Endothelial cell of umbilical vein (primary cell): ENCODE measurements around the gene PTPRD. TPM values are rescaled to one million over a fixed set of nuclear protein-coding genes. Genes with fewer than 3 reads are reported as not detected.

Experiments used
- BruUV-seq: library from RNA; stranded (reverse); fragments of 400-500 nt; replicated peaks from 2 replicates; lab custom pipeline; 2021; lab: Mats Ljungman, UMichigan
- CTCF ChIA-PET: fragments of 300-600, 350-600 bp; sonication (Branson Sonifier 250); formaldehyde crosslinking; loops from one replicate; lab custom pipeline; 2021; ENCODE audit warnings: antibody characterized with exemption, inconsistent platforms; lab: Charles Lee
- POLR2A ChIA-PET: fragments of 300-600, 350-600 bp; sonication (Branson Sonifier 250); formaldehyde crosslinking; loops from one replicate; lab custom pipeline; 2021; ENCODE audit warnings: antibody characterized with exemption, inconsistent platforms; lab: Charles Lee
- DNase-seq: peaks from one replicate; pipeline ENCODE4 v3.0.0-alpha.2; 2011; ENCODE audit warnings: low read depth, low spot score
- FAIRE-seq: peaks from 2 replicates; lab custom pipeline; 2011; peaks lifted over from hg19 to GRCh38; lab: Jason Lieb, UNC
- H2AFZ ChIP-seq: 2 replicates; pipeline ENCODE4 v1.6.0; 2012; ENCODE audit warnings: low read depth, low read length, control low read depth, inconsistent platforms
- H3K27ac ChIP-seq: 2 replicates; pipeline ENCODE4 v1.5.1; 2011; ENCODE audit warnings: low read depth, mild to moderate bottlenecking, control low read depth, low read length, moderate library complexity; ENCODE audit not compliant: insufficient read depth
- H3K27me3 ChIP-seq, 2 experiments: 2 replicates each; pipeline versions ENCODE4 v1.6.0 to v1.6.1; 2011; ENCODE audit warnings: low read length in 2 of 2, mixed read lengths in 1 of 2; ENCODE audit not compliant: control insufficient read depth in 2 of 2, insufficient read depth in 2 of 2
- H3K36me3 ChIP-seq, 2 experiments: 2 replicates in 1 of 2; 3 replicates in 1 of 2; pipeline ENCODE4 v1.5.1; 2011; ENCODE audit warnings: low read length in 2 of 2, mild to moderate bottlenecking in 1 of 2, moderate library complexity in 1 of 2; ENCODE audit not compliant: control insufficient read depth in 2 of 2, insufficient read depth in 2 of 2; ENCODE audit errors: extremely low read depth in 1 of 2
- H3K4me1 ChIP-seq: 3 replicates; pipeline ENCODE4 v1.5.1; 2011; ENCODE audit warnings: mild to moderate bottlenecking, low read length; ENCODE audit not compliant: control insufficient read depth, insufficient read depth; ENCODE audit errors: extremely low read depth
- H3K4me2 ChIP-seq: 2 replicates; pipeline ENCODE4 v1.6.1; 2011; ENCODE audit warnings: low read length, control low read depth, mixed read lengths; ENCODE audit not compliant: insufficient read depth
- H3K4me3 ChIP-seq, 3 experiments: fragments of 200-600 bp in 1 of 3; sonication (generic), shearing (Covaris generic) in 1 of 3; replicated peaks in 1 of 3; 2 replicates each; pipeline ENCODE4 v1.5.1; 2011 to 2016; ENCODE audit warnings: control low read depth in 3 of 3, low read length in 3 of 3, mild to moderate bottlenecking in 2 of 3, inconsistent platforms in 1 of 3, low read depth in 1 of 3, moderate library complexity in 1 of 3; ENCODE audit not compliant: insufficient read depth in 1 of 3
- H3K79me2 ChIP-seq: 2 replicates; pipeline ENCODE4 v1.6.0; 2012; ENCODE audit warnings: low read length, inconsistent platforms; ENCODE audit not compliant: control insufficient read depth, insufficient read depth
- H3K9ac ChIP-seq: replicated peaks from 2 replicates; pipeline ENCODE3; 2011; ENCODE audit warnings: low read length, control low read depth; ENCODE audit not compliant: insufficient read depth; ENCODE audit errors: extremely low read depth
- H3K9me1 ChIP-seq: replicated peaks from 3 replicates; pipeline ENCODE4 v1.6.0; 2011; ENCODE audit warnings: mild to moderate bottlenecking, low read length; ENCODE audit not compliant: control insufficient read depth, insufficient read depth; ENCODE audit errors: extremely low read depth
- H3K9me3 ChIP-seq: replicated peaks from 2 replicates; pipeline ENCODE4 v1.5.1; 2012; ENCODE audit warnings: low read length, inconsistent platforms; ENCODE audit not compliant: control insufficient read depth, insufficient read depth
- H4K20me1 ChIP-seq: replicated peaks from 2 replicates; pipeline ENCODE3; 2011; ENCODE audit warnings: mild to moderate bottlenecking, low read length; ENCODE audit not compliant: control insufficient read depth, insufficient read depth; ENCODE audit errors: extremely low read depth
- CTCF ChIP-seq, 2 donors: IDR thresholded peaks; 1 replicate in 1 of 2; 2 replicates in 1 of 2; pipeline ENCODE4 v1.5.1; 2011; ENCODE audit warnings: low read length in 2 of 2, mild to moderate bottlenecking in 2 of 2, moderate library complexity in 2 of 2, control low read depth in 1 of 2, inconsistent platforms in 1 of 2, low read depth in 1 of 2; ENCODE audit not compliant: insufficient read depth in 1 of 2; ENCODE audit errors: extremely low read depth in 1 of 2
- EZH2 ChIP-seq: IDR thresholded peaks from 2 replicates; pipeline ENCODE4 v1.6.1; 2012; ENCODE audit warnings: borderline replicate concordance, low read depth, mild to moderate bottlenecking, moderate library complexity, low read length, inconsistent platforms; ENCODE audit not compliant: severe bottlenecking
- FOS ChIP-seq: IDR thresholded peaks from 2 replicates; pipeline ENCODE4 v1.6.1; 2011; ENCODE audit warnings: mild to moderate bottlenecking, low read length, moderate library complexity, borderline replicate concordance; ENCODE audit not compliant: insufficient read depth
- GATA2 ChIP-seq: IDR thresholded peaks from 2 replicates; pipeline ENCODE4 v1.7.0; 2011; ENCODE audit warnings: low read depth, mild to moderate bottlenecking, moderate library complexity, mixed read lengths, low read length; ENCODE audit not compliant: insufficient read length, insufficient read depth
- JUN ChIP-seq: IDR thresholded peaks from 2 replicates; pipeline ENCODE4 v1.6.1; 2011; ENCODE audit warnings: borderline replicate concordance, low read depth; ENCODE audit not compliant: insufficient read length, insufficient read depth
- MAX ChIP-seq: IDR thresholded peaks from 2 replicates; pipeline ENCODE4 v1.6.1; 2011; ENCODE audit not compliant: insufficient read depth, insufficient read length
- MYC ChIP-seq: IDR thresholded peaks from one replicate; pipeline ENCODE4 v1.6.1; 2011; ENCODE audit warnings: mild to moderate bottlenecking, low read depth, low read length
- POLR2A ChIP-seq: IDR thresholded peaks from 2 replicates; pipeline ENCODE4 v1.6.1; 2012; ENCODE audit warnings: low read depth, mild to moderate bottlenecking, control low read depth, low read length
- POLR2AphosphoS5 ChIP-seq: IDR thresholded peaks from 2 replicates; pipeline ENCODE4 v1.6.1; 2012; ENCODE audit warnings: low read depth, mild to moderate bottlenecking, control low read depth, low read length, moderate library complexity; ENCODE audit not compliant: insufficient read depth
- dilution Hi-C: fragments of 300-500 bp; cut with MboI; formaldehyde crosslinking; loops from one replicate; pipeline ENCODE4 v1.15.0; 2019; ENCODE audit warnings: low sequenced_read_pairs; ENCODE audit not compliant: extremely low pct_ligation_motif_present
- intact Hi-C: fragments of 100-400 bp; cut with micrococcal nuclease; formaldehyde crosslinking; loops from one replicate; pipeline ENCODE4 v1.10.0; 2022
- polyA plus RNA-seq, 4 experiments: library from polyadenylated mRNA; depleted of rRNA in 3 of 4; stranded (reverse) in 3 of 4; unstranded in 1 of 4; fragments of >200 nt; gene quantifications; 2 replicates each; pipeline versions ENCODE4 v1.2.1 to v1.2.3, GENCODE V29; 2011 to 2012; ENCODE audit warnings: missing spikeins in 1 of 4
- total RNA-seq: library from RNA; stranded (reverse); gene quantifications from 2 replicates; pipeline ENCODE4 v1.2.3, GENCODE V29; 2021

The PTPRD gene
- total and polyA plus RNA-seq, 2 donors (not counting 3 experiments of a cell fraction or from before 2014, with no cell fraction given), result 5.5 to 5.7 TPM

- Histone ChIP-seq H3K79me2 (no peaks in the 10 kb centered on the region), H2AFZ (no peak overlapping the region), H4K20me1 (no peaks in the 10 kb centered on the region), H3K36me3 (no peaks in the 10 kb centered on the region), H3K4me2 (no peak overlapping the region), H3K4me3 (no peak overlapping the region), H3K9ac (no peak overlapping the region), H3K4me1 (no peaks in the 10 kb centered on the region), H3K9me1 (no peaks in the 10 kb centered on the region), H3K9me3 (no peaks in the 10 kb centered on the region), H3K27ac (no peak overlapping the region), H3K27me3 (no peaks in the 10 kb centered on the region)
- TF ChIP-seq POLR2AphosphoS5 (no peak), FOS (no peak), MYC (no peak), MAX (no peak), POLR2A (no peak), CTCF (IDR thresholded peaks at IDR 0.05; ENCODE audit: extremely low read depth in 1 of 2, insufficient read depth in 1 of 2, low read depth in 1 of 2, low read length in 2 of 2) (no peak), EZH2 (no peak), JUN (no peak), GATA2 (no peak)
- dilution Hi-C loops, result no loop called here
- DNase-seq (no peak), FAIRE-seq (no peak)
- intact Hi-C loops, result no loop called here
- POLR2A ChIA-PET, result no interaction called here
- no TSS peak for BruUV-seq
- CTCF ChIA-PET, result interaction anchor here (0.9 kb wide), 1 partner anchor 9 kb away, joined by 4 read pairs; no protein-coding TSS in a partner anchor
These were observed 1979.0 kb downstream of the PTPRD start for GRCh38 chr9:8633784-8634183.
